ENCODE results near the gene SLC22A23.

GRCh38 chr6:3496395-3496794, 39.5 kb upstream of the SLC22A23 start:
- TF ChIP-seq CTCF (IDR thresholded peaks at IDR 0.05 in 4 of 5, conservative IDR thresholded peaks at IDR 0.05 in 1 of 5), result no peak
- TF ChIP-seq POLR2A (IDR thresholded peaks at IDR 0.05), result no peak

Measured in gastrocnemius medialis (tissue), 4 donors.